Endothelial cell of umbilical vein (primary cell): ENCODE data around the gene OSBP2. TPM values are rescaled to one million over a fixed set of nuclear protein-coding genes. Genes with fewer than 3 reads are reported as not detected.

Experiments
- BruUV-seq: library from RNA; stranded (reverse); fragments of 400-500 nt; replicated peaks from 2 replicates; lab custom pipeline; 2021; lab: Mats Ljungman, UMichigan
- CTCF ChIA-PET: fragments of 300-600, 350-600 bp; sonication (Branson Sonifier 250); formaldehyde crosslinking; loops from one replicate; lab custom pipeline; 2021; ENCODE audit warnings: antibody characterized with exemption, inconsistent platforms; lab: Charles Lee
- POLR2A ChIA-PET: fragments of 300-600, 350-600 bp; sonication (Branson Sonifier 250); formaldehyde crosslinking; loops from one replicate; lab custom pipeline; 2021; ENCODE audit warnings: antibody characterized with exemption, inconsistent platforms; lab: Charles Lee
- DNase-seq: peaks from one replicate; pipeline ENCODE4 v3.0.0-alpha.2; 2011; ENCODE audit warnings: low read depth, low spot score
- FAIRE-seq: peaks from 2 replicates; lab custom pipeline; 2011; peaks lifted over from hg19 to GRCh38; lab: Jason Lieb, UNC
- H2AFZ ChIP-seq: 2 replicates; pipeline ENCODE4 v1.6.0; 2012; ENCODE audit warnings: low read depth, low read length, control low read depth, inconsistent platforms
- H3K27ac ChIP-seq: 2 replicates; pipeline ENCODE4 v1.5.1; 2011; ENCODE audit warnings: low read depth, mild to moderate bottlenecking, control low read depth, low read length, moderate library complexity; ENCODE audit not compliant: insufficient read depth
- H3K27me3 ChIP-seq, 2 experiments: 2 replicates each; pipeline versions ENCODE4 v1.6.0 to v1.6.1; 2011; ENCODE audit warnings: low read length in 2 of 2, mixed read lengths in 1 of 2; ENCODE audit not compliant: control insufficient read depth in 2 of 2, insufficient read depth in 2 of 2
- H3K36me3 ChIP-seq, 2 experiments: 2 replicates in 1 of 2; 3 replicates in 1 of 2; pipeline ENCODE4 v1.5.1; 2011; ENCODE audit warnings: low read length in 2 of 2, mild to moderate bottlenecking in 1 of 2, moderate library complexity in 1 of 2; ENCODE audit not compliant: control insufficient read depth in 2 of 2, insufficient read depth in 2 of 2; ENCODE audit errors: extremely low read depth in 1 of 2
- H3K4me1 ChIP-seq: 3 replicates; pipeline ENCODE4 v1.5.1; 2011; ENCODE audit warnings: mild to moderate bottlenecking, low read length; ENCODE audit not compliant: control insufficient read depth, insufficient read depth; ENCODE audit errors: extremely low read depth
- H3K4me2 ChIP-seq: 2 replicates; pipeline ENCODE4 v1.6.1; 2011; ENCODE audit warnings: low read length, control low read depth, mixed read lengths; ENCODE audit not compliant: insufficient read depth
- H3K4me3 ChIP-seq, 3 experiments: fragments of 200-600 bp in 1 of 3; sonication (generic), shearing (Covaris generic) in 1 of 3; replicated peaks in 1 of 3; 2 replicates each; pipeline ENCODE4 v1.5.1; 2011 to 2016; ENCODE audit warnings: control low read depth in 3 of 3, low read length in 3 of 3, mild to moderate bottlenecking in 2 of 3, inconsistent platforms in 1 of 3, low read depth in 1 of 3, moderate library complexity in 1 of 3; ENCODE audit not compliant: insufficient read depth in 1 of 3
- H3K79me2 ChIP-seq: 2 replicates; pipeline ENCODE4 v1.6.0; 2012; ENCODE audit warnings: low read length, inconsistent platforms; ENCODE audit not compliant: control insufficient read depth, insufficient read depth
- H3K9ac ChIP-seq: replicated peaks from 2 replicates; pipeline ENCODE3; 2011; ENCODE audit warnings: low read length, control low read depth; ENCODE audit not compliant: insufficient read depth; ENCODE audit errors: extremely low read depth
- H3K9me1 ChIP-seq: replicated peaks from 3 replicates; pipeline ENCODE4 v1.6.0; 2011; ENCODE audit warnings: mild to moderate bottlenecking, low read length; ENCODE audit not compliant: control insufficient read depth, insufficient read depth; ENCODE audit errors: extremely low read depth
- H3K9me3 ChIP-seq: replicated peaks from 2 replicates; pipeline ENCODE4 v1.5.1; 2012; ENCODE audit warnings: low read length, inconsistent platforms; ENCODE audit not compliant: control insufficient read depth, insufficient read depth
- H4K20me1 ChIP-seq: replicated peaks from 2 replicates; pipeline ENCODE3; 2011; ENCODE audit warnings: mild to moderate bottlenecking, low read length; ENCODE audit not compliant: control insufficient read depth, insufficient read depth; ENCODE audit errors: extremely low read depth
- CTCF ChIP-seq, 2 donors: IDR thresholded peaks; 1 replicate in 1 of 2; 2 replicates in 1 of 2; pipeline ENCODE4 v1.5.1; 2011; ENCODE audit warnings: low read length in 2 of 2, mild to moderate bottlenecking in 2 of 2, moderate library complexity in 2 of 2, control low read depth in 1 of 2, inconsistent platforms in 1 of 2, low read depth in 1 of 2; ENCODE audit not compliant: insufficient read depth in 1 of 2; ENCODE audit errors: extremely low read depth in 1 of 2
- EZH2 ChIP-seq: IDR thresholded peaks from 2 replicates; pipeline ENCODE4 v1.6.1; 2012; ENCODE audit warnings: borderline replicate concordance, low read depth, mild to moderate bottlenecking, moderate library complexity, low read length, inconsistent platforms; ENCODE audit not compliant: severe bottlenecking
- FOS ChIP-seq: IDR thresholded peaks from 2 replicates; pipeline ENCODE4 v1.6.1; 2011; ENCODE audit warnings: mild to moderate bottlenecking, low read length, moderate library complexity, borderline replicate concordance; ENCODE audit not compliant: insufficient read depth
- GATA2 ChIP-seq: IDR thresholded peaks from 2 replicates; pipeline ENCODE4 v1.7.0; 2011; ENCODE audit warnings: low read depth, mild to moderate bottlenecking, moderate library complexity, mixed read lengths, low read length; ENCODE audit not compliant: insufficient read length, insufficient read depth
- JUN ChIP-seq: IDR thresholded peaks from 2 replicates; pipeline ENCODE4 v1.6.1; 2011; ENCODE audit warnings: borderline replicate concordance, low read depth; ENCODE audit not compliant: insufficient read length, insufficient read depth
- MAX ChIP-seq: IDR thresholded peaks from 2 replicates; pipeline ENCODE4 v1.6.1; 2011; ENCODE audit not compliant: insufficient read depth, insufficient read length
- MYC ChIP-seq: IDR thresholded peaks from one replicate; pipeline ENCODE4 v1.6.1; 2011; ENCODE audit warnings: mild to moderate bottlenecking, low read depth, low read length
- POLR2A ChIP-seq: IDR thresholded peaks from 2 replicates; pipeline ENCODE4 v1.6.1; 2012; ENCODE audit warnings: low read depth, mild to moderate bottlenecking, control low read depth, low read length
- POLR2AphosphoS5 ChIP-seq: IDR thresholded peaks from 2 replicates; pipeline ENCODE4 v1.6.1; 2012; ENCODE audit warnings: low read depth, mild to moderate bottlenecking, control low read depth, low read length, moderate library complexity; ENCODE audit not compliant: insufficient read depth
- dilution Hi-C: fragments of 300-500 bp; cut with MboI; formaldehyde crosslinking; loops from one replicate; pipeline ENCODE4 v1.15.0; 2019; ENCODE audit warnings: low sequenced_read_pairs; ENCODE audit not compliant: extremely low pct_ligation_motif_present
- intact Hi-C: fragments of 100-400 bp; cut with micrococcal nuclease; formaldehyde crosslinking; loops from one replicate; pipeline ENCODE4 v1.10.0; 2022
- polyA plus RNA-seq, 4 experiments: library from polyadenylated mRNA; depleted of rRNA in 3 of 4; stranded (reverse) in 3 of 4; unstranded in 1 of 4; fragments of >200 nt; gene quantifications; 2 replicates each; pipeline versions ENCODE4 v1.2.1 to v1.2.3, GENCODE V29; 2011 to 2012; ENCODE audit warnings: missing spikeins in 1 of 4
- total RNA-seq: library from RNA; stranded (reverse); gene quantifications from 2 replicates; pipeline ENCODE4 v1.2.3, GENCODE V29; 2021

Gene OSBP2
- total and polyA plus RNA-seq, 2 donors (not counting 3 experiments of a cell fraction or from before 2014, with no cell fraction given), result 4.1 to 7.5 TPM

GRCh38 chr22:30720263-30720837 is 25.7 kb downstream of the OSBP2 start:
- DNase-seq, result peak; percentile 33

GRCh38 chr22:30721741-30722140 is 27.1 kb downstream of the OSBP2 start:
- intact Hi-C loops, result no loop called here
- POLR2A ChIA-PET, result no interaction called here

More at GRCh38 chr22:30720263-30720837, 25.7 kb downstream of the OSBP2 start:
- dilution Hi-C loops, result no loop called here
- no TSS peak for BruUV-seq
- Histone ChIP-seq H3K27ac (no peak overlapping the region), H3K9ac (no peak overlapping the region), H3K9me3 (no peaks in the 10 kb centered on the region), H3K9me1 (no peaks in the 10 kb centered on the region), H4K20me1 (no peaks in the 10 kb centered on the region), H3K79me2 (no peaks in the 10 kb centered on the region), H3K4me3 (no peak overlapping the region), H2AFZ (no peak overlapping the region), H3K27me3 (no peaks in the 10 kb centered on the region), H3K4me2 (no peak overlapping the region), H3K36me3 (no peaks in the 10 kb centered on the region), H3K4me1 (peaks cover 13% of the 10 kb centered on the region)
- FAIRE-seq, result peak; percentile 52
- TF ChIP-seq JUN (no peak), FOS (no peak)
- intact Hi-C loops, result no loop called here
- ChIA-PET CTCF (interaction anchor here (1.0 to 2.0 kb wide), 4 partner anchors 10 to 86 kb away, joined by 3 to 7 read pairs (median 4); no protein-coding TSS in a partner anchor), POLR2A (no interaction called here)

More at GRCh38 chr22:30721741-30722140, 27.1 kb downstream of the OSBP2 start:
- FAIRE-seq, result no peak
- H4K20me1 ChIP-seq, result no peaks in the 10 kb centered on the region
- H3K4me2 ChIP-seq, result no peak overlapping the region
- H3K9ac ChIP-seq, result no peak overlapping the region
- H3K9me3 ChIP-seq, result no peaks in the 10 kb centered on the region
- no peak for DNase-seq
- CTCF ChIA-PET, result interaction anchor here (0.7 to 1.5 kb wide), 4 partner anchors 9 to 34 kb away, joined by 3 to 5 read pairs (median 4); no protein-coding TSS in a partner anchor
- H3K27ac ChIP-seq, result no peak overlapping the region
- H3K4me3 ChIP-seq, result no peak overlapping the region
- peaks cover 11% of the 10 kb centered on the region for H3K4me1 ChIP-seq
- no peaks in the 10 kb centered on the region for H3K27me3 ChIP-seq
- no peak overlapping the region for H2AFZ ChIP-seq
- no TSS peak for BruUV-seq
- H3K36me3 ChIP-seq, result no peaks in the 10 kb centered on the region
- dilution Hi-C loops, result no loop called here
- no peaks in the 10 kb centered on the region for H3K9me1 ChIP-seq
- H3K79me2 ChIP-seq, result no peaks in the 10 kb centered on the region
- TF ChIP-seq JUN (no peak), POLR2A (no peak), GATA2 (no peak), POLR2AphosphoS5 (no peak), MYC (no peak), MAX (no peak), EZH2 (no peak), FOS (no peak), CTCF (IDR thresholded peaks at IDR 0.05; ENCODE audit: extremely low read depth in 1 of 2, insufficient read depth in 1 of 2, low read depth in 1 of 2, low read length in 2 of 2) (no peak)
